Kidney (tissue), 14 donors: ENCODE data around the gene CPLX1. TPM values are rescaled to one million over a fixed set of nuclear protein-coding genes. Genes with fewer than 3 reads are reported as not detected.
A peak's percentile ranks its signal among the peaks of the same experiment; 100 is the strongest.

ENCODE experiments used
- DNase-seq, 5 donors: peaks; one replicate each; pipeline ENCODE4 v3.0.0-alpha.2; 2013 to 2020
- FAIRE-seq: peaks from 2 replicates; lab custom pipeline; 2012; peaks lifted over from hg19 to GRCh38; lab: Jason Lieb, UNC
- H3K27ac ChIP-seq, 2 donors: one replicate each; pipeline ENCODE4 v1.7.0; 2013; ENCODE audit warnings: low read depth in 2 of 2, low read length in 2 of 2, inconsistent platforms in 1 of 2
- H3K27me3 ChIP-seq: one replicate; pipeline ENCODE4 v1.7.1; 2013; ENCODE audit warnings: low read length, inconsistent platforms; ENCODE audit not compliant: control insufficient read depth, insufficient read depth
- H3K36me3 ChIP-seq, 3 donors: one replicate each; pipeline versions ENCODE4 v1.7.0 to v1.7.1; 2013; ENCODE audit warnings: low read length in 3 of 3, control low read depth in 1 of 3, inconsistent platforms in 1 of 3; ENCODE audit not compliant: insufficient read depth in 3 of 3, control insufficient read depth in 2 of 3
- H3K4me1 ChIP-seq, 3 donors: one replicate each; pipeline versions ENCODE4 v1.7.0 to v1.7.1; 2013; ENCODE audit warnings: low read length in 3 of 3, inconsistent platforms in 1 of 3, low read depth in 1 of 3; ENCODE audit not compliant: control insufficient read depth in 2 of 3, insufficient read depth in 2 of 3
- H3K4me3 ChIP-seq, 3 donors: one replicate each; pipeline versions ENCODE4 v1.7.0 to v1.8.1; 2013; ENCODE audit warnings: low read length in 3 of 3, control low read depth in 1 of 3, inconsistent platforms in 1 of 3
- H3K9ac ChIP-seq, 3 donors: one replicate each; pipeline versions ENCODE4 v1.7.0 to v1.7.1; 2013; ENCODE audit warnings: low read length in 3 of 3, control low read depth in 1 of 3, inconsistent platforms in 1 of 3
- H3K9me3 ChIP-seq, 3 donors: one replicate each; pipeline versions ENCODE4 v1.7.0 to v1.7.1; 2013; ENCODE audit warnings: low read length in 3 of 3, control low read depth in 1 of 3, inconsistent platforms in 1 of 3; ENCODE audit not compliant: control insufficient read depth in 2 of 3, insufficient read depth in 1 of 3
- CTCF ChIP-seq: IDR thresholded peaks from 3 replicates; pipeline ENCODE4 v1.5.1; 2012; ENCODE audit warnings: mild to moderate bottlenecking, moderate library complexity, borderline replicate concordance; ENCODE audit not compliant: insufficient read depth; ENCODE audit errors: extremely low read depth
- intact Hi-C: fragments of 100-400 bp; cut with DNase I; formaldehyde crosslinking; loops from one replicate; pipeline ENCODE4 v1.11.1; 2022
- polyA plus RNA-seq: library from polyadenylated mRNA; stranded (reverse); fragments of 350-450 nt; fragmentation: Illumina TruSeq; extraction: RNeasy Lipid Tissue Mini Kit (QIAGEN cat#74804); gene quantifications from one replicate; pipeline ENCODE4 v1.2.3, GENCODE V29; 2014; ENCODE audit warnings: low read depth, low replicate concordance; ENCODE audit not compliant: insufficient read depth
- total RNA-seq: library from RNA; stranded (reverse); fragmentation: NEBNext Ultra II Directional; extraction: Animal tissue kit (Norgen Biotek cat#: 25700); gene quantifications from one replicate; pipeline ENCODE4 v1.2.1, GENCODE V29; 2021
- donor health status: control.
- donor health status: control.
- donor health status: control.
- donor health status: control.
- donor health status: control.
- donor health status: DM: yes; HTN: yes; CAD: no.
- donor health status: Normal renal cell carcinoma (clear cell type).

The CPLX1 gene
- total and polyA plus RNA-seq, 2 donors from 2014 or later: 3.9 to 10.2 TPM

- intact Hi-C loops: no loop called here
- Histone ChIP-seq H3K4me3 (no peak overlapping the region), H3K9ac (no peak overlapping the region), H3K36me3 (peaks cover 16 to 38% (median 36%) of the 10 kb centered on the region in 3 donors), H3K27ac (no peak overlapping the region), H3K27me3 (no peaks in the 10 kb centered on the region), H3K9me3 (peaks cover 0 to 7% (median 3%) of the 10 kb centered on the region in 3 donors), H3K4me1 (peaks cover 0 to 2% (median 0%) of the 10 kb centered on the region in 3 donors)
- FAIRE-seq (no peak), DNase-seq (peak in 1 of 5 donors; percentile 54)
- no peak for TF ChIP-seq CTCF
Measured at GRCh38 chr4:865121-865465, 39.2 kb upstream of the CPLX1 start.

GRCh38 chr4:864456-865120 lies 38.7 kb upstream of the CPLX1 start:
- Histone ChIP-seq H3K4me1 (no peaks in the 10 kb centered on the region), H3K4me3 (no peak overlapping the region), H3K9me3 (peaks cover 0 to 4% (median 3%) of the 10 kb centered on the region in 3 donors), H3K36me3 (peaks cover 12 to 35% (median 35%) of the 10 kb centered on the region in 3 donors), H3K27me3 (no peaks in the 10 kb centered on the region), H3K9ac (no peak overlapping the region), H3K27ac (no peak overlapping the region)
- no peak for FAIRE-seq
- DNase-seq: peak in 1 of 5 donors; percentile 61
- TF ChIP-seq CTCF: no peak
- intact Hi-C loops: no loop called here

- H3K4me1 ChIP-seq: no peaks in the 10 kb centered on the region
- intact Hi-C loops: no loop called here
- no peak overlapping the region for H3K9ac ChIP-seq
- no peaks in the 10 kb centered on the region for H3K27me3 ChIP-seq
- peaks cover 5 to 31% (median 27%) of the 10 kb centered on the region in 3 donors for H3K36me3 ChIP-seq
- H3K9me3 ChIP-seq: peaks cover 0 to 3% (median 0%) of the 10 kb centered on the region in 3 donors
- H3K4me3 ChIP-seq: no peak overlapping the region
- TF ChIP-seq CTCF: no peak
- FAIRE-seq (no peak), DNase-seq (peak in 1 of 5 donors; percentile 41)
- H3K27ac ChIP-seq: no peak overlapping the region
Measured at GRCh38 chr4:860561-860960, 34.6 kb upstream of the CPLX1 start.
